Astrocyte of the spinal cord (primary cell): ENCODE results near the gene NISCH.

Source experiments
- DNase-seq: peaks from one replicate; pipeline ENCODE4 v3.0.0; 2011; ENCODE audit warnings: low read depth, low spot score
- H3K4me3 ChIP-seq: 2 replicates; pipeline ENCODE4 v1.5.1; 2011; ENCODE audit warnings: low read depth, mild to moderate bottlenecking, low read length, moderate library complexity
- CTCF ChIP-seq: IDR thresholded peaks from 2 replicates; pipeline ENCODE4 v1.5.1; 2012; ENCODE audit warnings: low read depth, mild to moderate bottlenecking, low read length, inconsistent platforms
- in situ Hi-C: cut with HindIII; loops from 2 replicates; pipeline ENCODE4 v1.10.0; 2017; ENCODE audit warnings: low sequenced_read_pairs

The NISCH gene

GRCh38 chr3:52458031-52458760 lies 2.8 kb downstream of the NISCH start:
- DNase-seq = no peak
- in situ Hi-C loops = no loop called here
- H3K4me3 ChIP-seq = no peak overlapping the region
- no peak for TF ChIP-seq CTCF

GRCh38 chr3:52458770-52459545 lies 3.6 kb downstream of the NISCH start:
- no peak for DNase-seq
- TF ChIP-seq CTCF = no peak
- in situ Hi-C loops = no loop called here
- H3K4me3 ChIP-seq = no peak overlapping the region

GRCh38 chr3:52461874-52462273 lies 6.5 kb downstream of the NISCH start:
- TF ChIP-seq CTCF = no peak
- in situ Hi-C loops = no loop called here
- no peak for DNase-seq
- H3K4me3 ChIP-seq = no peak overlapping the region

GRCh38 chr3:52463416-52463815 lies 8.0 kb downstream of the NISCH start:
- in situ Hi-C loops = no loop called here
- no peak overlapping the region for H3K4me3 ChIP-seq
- no peak for DNase-seq
- TF ChIP-seq CTCF = no peak

- DNase-seq = no peak
- TF ChIP-seq CTCF = no peak
- in situ Hi-C loops = no loop called here
- H3K4me3 ChIP-seq = no peak overlapping the region
Measured at GRCh38 chr3:52468336-52468735, 12.9 kb downstream of the NISCH start.

- no peak for DNase-seq
- in situ Hi-C loops = no loop called here
- no peak for TF ChIP-seq CTCF
Measured at GRCh38 chr3:52469001-52469400, 13.6 kb downstream of the NISCH start.

More at GRCh38 chr3:52469001-52469400, 13.6 kb downstream of the NISCH start:
- H3K4me3 ChIP-seq = no peak overlapping the region
